OCI-M1 (cell line): ENCODE results near the gene TEX13B.

Experiments
- DNase-seq: peaks from one replicate; lab custom pipeline; 2025; lab: John Stamatoyannopoulos, UW

The TEX13B gene

GRCh38 chrX:107936434-107936730 lies 45.8 kb downstream of the TEX13B start:
- DNase-seq = no peak

- no peak for DNase-seq
Observed at GRCh38 chrX:107935664-107936433, 46.3 kb downstream of the TEX13B start.

- DNase-seq = no peak
Observed at GRCh38 chrX:107935200-107935599, 47.0 kb downstream of the TEX13B start.

- DNase-seq = no peak
Observed at GRCh38 chrX:107934262-107934661, 47.9 kb downstream of the TEX13B start.
